Fibroblast of skin of right quadriceps (primary cell): Measurements from ENCODE around the gene KCTD15.

Experiments used
- DNase-seq: peaks from one replicate; pipeline ENCODE4 v3.0.0-alpha.2; 2013

Gene KCTD15

GRCh38 chr19:33862981-33863380 is 66.3 kb downstream of the KCTD15 start:
- no peak for DNase-seq

- DNase-seq = no peak
Measured at GRCh38 chr19:33863436-33863835, 66.8 kb downstream of the KCTD15 start.

GRCh38 chr19:33864311-33864850 is 67.7 kb downstream of the KCTD15 start:
- DNase-seq = no peak

- DNase-seq = no peak
Measured at GRCh38 chr19:33865306-33865705, 68.6 kb downstream of the KCTD15 start.
